Hepatic stellate cell (primary cell): Measurements from ENCODE around the gene MTRF1L.
A peak's percentile ranks its signal among the peaks of the same experiment; 100 is the strongest.
"Not testable (repeated sequence)": the region's sequence is repeated elsewhere in the genome, so short reads cannot be mapped to it uniquely, and the experiment has no call there.

Experiments
- DNase-seq: peaks from one replicate; pipeline ENCODE4 v3.0.0; 2011; ENCODE audit warnings: low spot score

The MTRF1L gene

GRCh38 chr6:152969688-152970418, 32.7 kb downstream of the MTRF1L start:
- DNase-seq, result no peak

GRCh38 chr6:152966168-152966894, 36.2 kb downstream of the MTRF1L start:
- not testable (repeated sequence) for DNase-seq

- no peak for DNase-seq
Observed at GRCh38 chr6:152959333-152959732, 43.2 kb downstream of the MTRF1L start.

GRCh38 chr6:152957796-152958195, 44.7 kb downstream of the MTRF1L start:
- DNase-seq, result no peak

GRCh38 chr6:152954443-152954842, 48.1 kb downstream of the MTRF1L start:
- no peak for DNase-seq

- DNase-seq, result peak; percentile 37
Observed at GRCh38 chr6:152952866-152953509, 49.5 kb downstream of the MTRF1L start.

GRCh38 chr6:152952045-152952444, 50.5 kb downstream of the MTRF1L start:
- DNase-seq, result peak; percentile 31

GRCh38 chr6:152950240-152950639, 52.3 kb downstream of the MTRF1L start:
- no peak for DNase-seq

- DNase-seq, result peak; percentile 26
Observed at GRCh38 chr6:152948150-152948768, 54.2 kb downstream of the MTRF1L start.

GRCh38 chr6:152946995-152947394, 55.5 kb downstream of the MTRF1L start:
- DNase-seq, result no peak

GRCh38 chr6:152946484-152946883, 56.0 kb downstream of the MTRF1L start:
- no peak for DNase-seq

GRCh38 chr6:152943260-152943897, 59.1 kb downstream of the MTRF1L start:
- DNase-seq, result no peak

GRCh38 chr6:152942319-152942869, 60.1 kb downstream of the MTRF1L start:
- no peak for DNase-seq

- DNase-seq, result no peak
Observed at GRCh38 chr6:152941746-152942145, 60.8 kb downstream of the MTRF1L start.
